Colonic mucosa (tissue), 4 donors: Measurements from ENCODE around the gene PCSK2. TPM values are rescaled to one million over a fixed set of nuclear protein-coding genes. Genes with fewer than 3 reads are reported as not detected.

Experiments used
- DNase-seq: peaks from one replicate; pipeline ENCODE4 v3.0.0-alpha.2; 2020
- H3K27ac ChIP-seq: fragments of 200-600 bp; one replicate; pipeline ENCODE4 v1.8.0; 2021
- H3K27me3 ChIP-seq: fragments of 200-600 bp; one replicate; pipeline ENCODE4 v1.8.0; 2021
- H3K36me3 ChIP-seq: fragments of 200-600 bp; one replicate; pipeline ENCODE4 v1.8.0; 2021
- H3K4me1 ChIP-seq: fragments of 200-600 bp; one replicate; pipeline ENCODE4 v1.8.0; 2021; ENCODE audit warnings: mild to moderate bottlenecking
- H3K4me3 ChIP-seq: fragments of 200-600 bp; one replicate; pipeline ENCODE4 v1.8.0; 2021
- H3K9ac ChIP-seq, 2 donors: one replicate each; pipeline ENCODE4 v1.7.0; 2013; ENCODE audit warnings: control low read depth in 2 of 2, low read depth in 2 of 2, low read length in 2 of 2
- H3K9me3 ChIP-seq: fragments of 200-600 bp; one replicate; pipeline ENCODE4 v1.8.0; 2021
- CTCF ChIP-seq: fragments of 200-600 bp; IDR thresholded peaks from one replicate; pipeline ENCODE4 v1.8.0; 2022; ENCODE audit warnings: antibody characterized with exemption, mild to moderate bottlenecking
- intact Hi-C: fragments of 100-400 bp; cut with DNase I; formaldehyde crosslinking; loops from one replicate; pipeline ENCODE4 v1.14.1; 2022
- total RNA-seq, 2 donors: library from RNA; stranded (reverse); fragmentation: NEBNext Ultra II Directional in 1 of 2; extraction: Animal tissue kit (Norgen Biotek cat#: 25700) in 1 of 2; gene quantifications; one replicate each; pipeline ENCODE4 v1.2.1, GENCODE V29; 2021
- donor health status: healthy.
- donor health status: DM: no; HTN: no; CAD: no.
- donor health status: DM: no; HTN: no; CAD: no.

The PCSK2 gene
- total RNA-seq, 2 donors from 2014 or later = 0.32 to 2.0 TPM

GRCh38 chr20:17504898-17505635 lies 278.2 kb downstream of the PCSK2 start:
- no peaks in the 10 kb centered on the region for H3K36me3 ChIP-seq
- H3K4me1 ChIP-seq = no peaks in the 10 kb centered on the region
- peak overlapping the region; percentile 50 for H3K4me3 ChIP-seq
- no peaks in the 10 kb centered on the region for H3K9me3 ChIP-seq
- H3K27me3 ChIP-seq = no peaks in the 10 kb centered on the region
- peak; percentile 67 for DNase-seq
- peak; percentile 56 for TF ChIP-seq CTCF
- intact Hi-C loops = loop anchor here (10.0 kb wide), 2 partner anchors 390 to 490 kb away; no protein-coding TSS in a partner anchor
- H3K27ac ChIP-seq = peak overlapping the region; percentile 21
- peak overlapping the region; percentile 57 to 65 for H3K9ac ChIP-seq

DNA sequence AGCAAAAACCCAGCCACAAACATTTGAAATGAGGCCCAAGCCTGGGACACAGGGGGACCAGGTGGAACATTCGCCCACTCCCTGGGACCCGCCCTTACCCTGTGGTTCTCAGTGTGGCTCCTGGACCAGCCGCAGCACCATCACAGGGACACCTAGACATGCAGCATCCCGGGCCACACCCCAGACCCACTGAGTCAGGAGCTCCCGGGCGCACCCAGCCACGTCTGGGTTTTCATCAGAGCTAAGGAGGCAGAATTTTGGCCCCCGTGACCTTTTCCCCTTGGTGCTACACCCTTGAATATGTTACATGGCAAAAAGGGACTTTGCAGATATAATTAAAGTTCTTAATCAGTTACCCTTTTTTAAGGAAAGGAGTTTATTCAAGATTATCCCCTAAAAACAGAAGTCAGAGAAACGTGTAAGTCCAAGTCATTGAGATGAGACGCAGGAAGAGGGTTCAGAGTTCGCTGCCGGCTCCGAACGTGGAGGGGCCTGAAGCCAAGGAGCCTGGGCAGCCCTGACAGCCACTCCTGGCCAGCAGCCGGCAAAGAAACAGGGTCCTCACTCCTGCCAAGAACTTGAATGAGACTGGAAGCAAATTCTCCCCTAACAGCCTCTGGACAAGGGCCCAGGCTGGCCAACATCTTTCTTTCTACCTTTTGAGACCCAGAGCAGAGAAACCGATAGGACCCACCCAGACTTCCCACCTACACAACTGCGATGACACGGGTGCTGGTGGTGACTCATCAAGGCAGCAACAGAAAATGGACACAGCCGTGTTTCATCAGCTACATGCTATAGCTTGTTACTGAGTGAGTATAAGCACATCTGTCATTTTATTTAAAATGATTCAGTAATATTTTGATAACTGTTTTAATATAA lies 279.0 kb downstream of the PCSK2 start:
- H3K36me3 ChIP-seq = no peaks in the 10 kb centered on the region
- H3K4me3 ChIP-seq = peak overlapping the region; percentile 50
- peak overlapping the region; percentile 21 for H3K27ac ChIP-seq
- no peak for TF ChIP-seq CTCF
- H3K9ac ChIP-seq = peak overlapping the region in 1 of 2 donors; percentile 57
- no peaks in the 10 kb centered on the region for H3K27me3 ChIP-seq
- no peaks in the 10 kb centered on the region for H3K9me3 ChIP-seq
- H3K4me1 ChIP-seq = no peaks in the 10 kb centered on the region
- intact Hi-C loops = loop anchor here (10.0 kb wide), 2 partner anchors 389 to 489 kb away; no protein-coding TSS in a partner anchor
- DNase-seq = no peak

DNA sequence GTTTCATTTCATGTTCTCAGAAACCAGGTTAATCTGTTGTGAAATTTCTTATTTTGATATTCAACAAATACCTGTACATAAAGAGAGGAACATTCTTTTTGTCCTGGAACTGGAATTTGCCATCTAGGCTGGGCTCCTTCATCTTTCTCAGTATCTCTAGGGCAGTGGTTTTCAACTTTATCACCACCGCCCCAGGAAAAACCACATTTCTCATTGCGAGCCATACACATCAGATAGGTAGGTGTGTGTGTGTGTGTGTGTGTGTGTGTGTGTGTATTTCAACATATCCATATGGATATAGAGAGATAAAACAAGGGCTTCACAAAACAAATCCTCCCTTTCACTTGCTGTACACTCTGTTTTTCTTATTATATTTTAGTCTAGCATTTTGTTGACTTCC lies 280.2 kb downstream of the PCSK2 start:
- H3K36me3 ChIP-seq = no peaks in the 10 kb centered on the region
- no peak for TF ChIP-seq CTCF
- no peak overlapping the region for H3K4me3 ChIP-seq
- DNase-seq = no peak
- intact Hi-C loops = loop anchor here (10.0 kb wide), 2 partner anchors 388 to 488 kb away; no protein-coding TSS in a partner anchor
- H3K4me1 ChIP-seq = no peaks in the 10 kb centered on the region
- H3K27ac ChIP-seq = no peak overlapping the region
- H3K27me3 ChIP-seq = no peaks in the 10 kb centered on the region
- H3K9me3 ChIP-seq = no peaks in the 10 kb centered on the region
- no peak overlapping the region for H3K9ac ChIP-seq

- H3K4me3 ChIP-seq = no peak overlapping the region
- no peak overlapping the region for H3K9ac ChIP-seq
- no peak overlapping the region for H3K27ac ChIP-seq
- DNase-seq = no peak
- no peak for TF ChIP-seq CTCF
- H3K36me3 ChIP-seq = no peaks in the 10 kb centered on the region
- no peaks in the 10 kb centered on the region for H3K27me3 ChIP-seq
- no peaks in the 10 kb centered on the region for H3K9me3 ChIP-seq
- intact Hi-C loops = loop anchor here (10.0 kb wide), 2 partner anchors 387 to 487 kb away; no protein-coding TSS in a partner anchor
- no peaks in the 10 kb centered on the region for H3K4me1 ChIP-seq
Observed at GRCh38 chr20:17507531-17507930, 280.7 kb downstream of the PCSK2 start.

DNA sequence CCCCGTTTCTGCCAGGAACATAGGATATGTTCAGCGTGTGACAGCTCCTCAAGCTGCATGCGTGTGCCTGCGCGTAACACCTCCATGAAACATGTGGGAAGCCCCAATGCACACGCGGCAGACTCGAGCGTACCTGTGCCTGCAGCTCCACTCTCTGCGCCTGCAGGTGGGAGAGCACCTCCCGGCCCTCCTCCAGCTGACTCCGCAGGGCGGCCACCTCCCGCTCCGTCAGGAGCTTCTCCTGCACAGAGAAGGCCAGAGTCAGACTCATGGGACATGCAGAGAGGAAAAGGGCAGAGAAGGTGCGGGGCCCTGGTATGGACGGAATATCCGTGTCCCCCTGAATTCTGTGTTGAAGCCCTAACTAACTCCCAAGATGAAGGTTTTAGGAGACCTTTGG lies 281.9 kb downstream of the PCSK2 start:
- H3K36me3 ChIP-seq = no peaks in the 10 kb centered on the region
- no peak for TF ChIP-seq CTCF
- H3K27me3 ChIP-seq = no peaks in the 10 kb centered on the region
- H3K4me3 ChIP-seq = no peak overlapping the region
- no peak overlapping the region for H3K27ac ChIP-seq
- no peaks in the 10 kb centered on the region for H3K9me3 ChIP-seq
- H3K9ac ChIP-seq = no peak overlapping the region
- DNase-seq = no peak
- H3K4me1 ChIP-seq = no peaks in the 10 kb centered on the region
- intact Hi-C loops = loop anchor here (10.0 kb wide), 2 partner anchors 386 to 486 kb away; no protein-coding TSS in a partner anchor
